Kidney epithelial cell (primary cell): ENCODE data around the gene EFCAB7. TPM values are rescaled to one million over a fixed set of nuclear protein-coding genes. Genes with fewer than 3 reads are reported as not detected.

Experiments used
- DNase-seq: peaks from one replicate; pipeline ENCODE4 v3.0.0-alpha.2; 2010; ENCODE audit warnings: low read depth
- H3K27me3 ChIP-seq: 2 replicates; pipeline ENCODE4 v1.6.0; 2011; ENCODE audit warnings: low read length; ENCODE audit not compliant: control insufficient read depth, insufficient read depth
- H3K36me3 ChIP-seq: 2 replicates; pipeline ENCODE4 v1.5.1; 2011; ENCODE audit warnings: low read length; ENCODE audit not compliant: control insufficient read depth, insufficient read depth
- H3K4me3 ChIP-seq: 2 replicates; pipeline ENCODE4 v1.5.1; 2011; ENCODE audit warnings: low read depth, mild to moderate bottlenecking, control low read depth, low read length
- total RNA-seq: library from RNA; depleted of rRNA; stranded (reverse); fragments of >200 nt; gene quantifications from 2 replicates; pipeline ENCODE4 v1.2.3, GENCODE V29; 2015
- TF ChIP-seq, protein P1 (sequence below): IDR thresholded peaks from 2 replicates; pipeline ENCODE4 v1.5.1; 2011; ENCODE audit warnings: mild to moderate bottlenecking, moderate library complexity, low read length, control low read depth, inconsistent platforms; ENCODE audit not compliant: insufficient read depth, poor library complexity, severe bottlenecking

The EFCAB7 gene
- total RNA-seq, 1 donor from 2014 or later, result 3.8 TPM

DNA sequence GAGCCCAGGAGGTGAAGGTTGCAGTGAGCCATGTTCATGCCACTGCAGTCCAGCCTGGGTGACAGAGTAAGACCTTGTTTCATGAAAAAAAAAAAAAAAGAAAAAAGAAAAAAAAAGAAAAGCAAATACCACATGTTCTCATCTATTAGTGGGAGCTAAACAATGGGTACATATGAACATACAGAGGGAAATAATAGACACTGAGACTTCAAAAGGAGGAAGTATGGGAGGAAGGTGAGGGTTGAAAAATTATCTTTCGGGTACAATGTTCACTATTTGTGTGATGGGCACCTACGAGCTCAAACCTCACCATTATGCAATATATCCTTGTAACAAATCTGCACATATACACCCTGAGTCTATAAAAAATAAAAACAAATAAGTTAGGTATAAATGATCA is 6.7 kb upstream of the EFCAB7 start:
- TF ChIP-seq, protein P1, sequence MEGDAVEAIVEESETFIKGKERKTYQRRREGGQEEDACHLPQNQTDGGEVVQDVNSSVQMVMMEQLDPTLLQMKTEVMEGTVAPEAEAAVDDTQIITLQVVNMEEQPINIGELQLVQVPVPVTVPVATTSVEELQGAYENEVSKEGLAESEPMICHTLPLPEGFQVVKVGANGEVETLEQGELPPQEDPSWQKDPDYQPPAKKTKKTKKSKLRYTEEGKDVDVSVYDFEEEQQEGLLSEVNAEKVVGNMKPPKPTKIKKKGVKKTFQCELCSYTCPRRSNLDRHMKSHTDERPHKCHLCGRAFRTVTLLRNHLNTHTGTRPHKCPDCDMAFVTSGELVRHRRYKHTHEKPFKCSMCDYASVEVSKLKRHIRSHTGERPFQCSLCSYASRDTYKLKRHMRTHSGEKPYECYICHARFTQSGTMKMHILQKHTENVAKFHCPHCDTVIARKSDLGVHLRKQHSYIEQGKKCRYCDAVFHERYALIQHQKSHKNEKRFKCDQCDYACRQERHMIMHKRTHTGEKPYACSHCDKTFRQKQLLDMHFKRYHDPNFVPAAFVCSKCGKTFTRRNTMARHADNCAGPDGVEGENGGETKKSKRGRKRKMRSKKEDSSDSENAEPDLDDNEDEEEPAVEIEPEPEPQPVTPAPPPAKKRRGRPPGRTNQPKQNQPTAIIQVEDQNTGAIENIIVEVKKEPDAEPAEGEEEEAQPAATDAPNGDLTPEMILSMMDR, result no peak
- no peak overlapping the region for H3K4me3 ChIP-seq
- no peaks in the 10 kb centered on the region for H3K27me3 ChIP-seq
- no peaks in the 10 kb centered on the region for H3K36me3 ChIP-seq
- no peak for DNase-seq

DNA sequence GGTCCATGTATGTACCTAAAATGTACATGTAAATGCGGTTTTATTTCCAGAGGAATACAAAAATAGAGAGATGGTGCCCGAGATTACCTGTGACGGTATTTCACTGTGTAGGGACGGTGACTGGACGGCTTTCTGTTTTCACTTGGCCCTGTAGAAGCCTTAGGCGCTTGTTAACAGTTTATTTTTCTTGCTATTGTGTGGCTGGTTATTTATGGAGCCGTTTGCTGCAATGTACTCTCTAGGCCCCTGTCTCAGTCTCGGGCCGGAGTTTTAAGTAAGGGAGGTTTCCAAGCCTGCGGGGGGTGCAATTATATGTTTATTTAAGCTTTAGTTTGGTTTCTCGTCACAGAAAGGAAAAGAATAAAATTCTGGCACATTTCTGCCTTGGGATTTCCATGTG is 413 bp downstream of the EFCAB7 start:
- Histone ChIP-seq H3K36me3 (no peaks in the 10 kb centered on the region), H3K27me3 (no peaks in the 10 kb centered on the region), H3K4me3 (peak overlapping the region; percentile 79)
- TF ChIP-seq, protein P1, result no peak
- DNase-seq, result no peak

DNA sequence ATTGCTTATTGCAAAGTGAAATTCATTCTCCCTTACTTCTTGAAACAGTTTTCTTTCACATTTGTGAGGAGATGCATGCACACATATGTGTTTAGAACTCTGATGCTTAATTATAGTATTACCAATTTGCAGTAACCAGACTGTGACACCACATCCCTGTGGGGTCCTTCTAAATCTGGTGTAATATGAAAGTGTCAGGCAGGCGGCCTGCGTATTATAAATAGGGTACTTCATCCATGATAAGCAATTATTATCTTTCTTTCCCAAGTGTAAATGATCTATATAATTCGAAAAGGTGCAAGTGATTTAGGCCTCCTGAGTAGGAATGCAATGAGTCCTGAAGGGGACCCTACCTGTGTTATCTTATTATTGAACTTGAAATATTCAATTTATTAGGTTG is 876 bp downstream of the EFCAB7 start:
- Histone ChIP-seq H3K36me3 (no peaks in the 10 kb centered on the region), H3K27me3 (no peaks in the 10 kb centered on the region), H3K4me3 (peak overlapping the region; percentile 79)
- TF ChIP-seq, protein P1, result no peak
- DNase-seq, result no peak

DNA sequence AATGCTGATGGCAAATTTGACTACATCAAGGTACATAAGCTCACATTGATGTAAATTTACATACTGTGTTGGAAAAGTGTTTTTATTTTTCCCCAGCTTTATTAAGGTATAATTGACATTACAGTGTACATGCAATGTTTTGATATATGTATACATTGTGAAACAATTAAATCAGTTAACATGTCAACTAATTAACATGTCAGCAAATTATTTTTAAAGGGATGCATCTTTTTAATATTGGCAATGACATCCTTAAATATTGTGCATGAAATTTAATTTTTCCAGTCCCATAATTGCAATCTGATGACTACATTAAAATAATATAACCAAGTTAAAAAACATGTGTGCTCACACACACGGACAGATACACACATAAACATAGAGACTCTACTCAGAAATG is 9.4 kb downstream of the EFCAB7 start:
- TF ChIP-seq, protein P1, result no peak
- H3K4me3 ChIP-seq, result no peak overlapping the region
- H3K27me3 ChIP-seq, result no peaks in the 10 kb centered on the region
- no peaks in the 10 kb centered on the region for H3K36me3 ChIP-seq
- no peak for DNase-seq

DNA sequence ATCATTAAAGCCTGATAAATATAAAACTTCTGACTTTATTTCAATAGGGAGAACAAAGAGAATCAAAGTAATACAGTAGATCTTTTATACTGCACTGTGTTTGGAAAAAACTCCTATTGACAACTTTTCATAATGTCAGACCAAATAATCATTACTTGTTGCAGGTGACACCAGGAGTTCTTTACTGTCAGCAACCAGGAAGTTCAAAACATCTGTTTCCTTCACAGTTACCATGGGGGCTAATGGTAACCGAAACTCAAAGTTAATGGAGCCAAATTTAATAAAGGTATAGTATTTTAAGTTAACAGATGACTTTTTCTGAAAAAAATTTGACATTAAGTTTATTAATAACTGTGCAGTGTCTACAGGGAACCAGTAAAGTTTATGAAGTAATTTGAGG is 10.6 kb downstream of the EFCAB7 start:
- TF ChIP-seq, protein P1, result no peak
- Histone ChIP-seq H3K27me3 (no peaks in the 10 kb centered on the region), H3K4me3 (no peak overlapping the region), H3K36me3 (no peaks in the 10 kb centered on the region)
- DNase-seq, result no peak

DNA sequence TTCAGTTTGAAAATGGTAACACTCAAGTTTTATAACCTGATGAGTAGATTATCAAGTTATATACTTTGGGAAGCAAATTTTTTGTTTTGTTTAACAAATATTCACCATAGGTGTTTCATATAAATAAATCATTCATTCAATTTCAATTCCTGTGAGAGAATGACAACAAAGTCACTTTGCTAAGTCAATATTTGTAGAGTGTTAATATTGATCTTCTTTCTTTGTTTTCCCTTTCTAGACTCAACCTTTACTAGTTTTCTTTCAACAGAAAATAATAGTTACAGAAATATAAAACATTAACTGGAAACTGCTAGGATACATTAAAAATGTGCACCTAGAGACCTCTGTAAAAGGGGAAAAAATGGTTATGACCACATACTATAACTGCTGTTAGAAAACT is 11.1 kb downstream of the EFCAB7 start:
- Histone ChIP-seq H3K4me3 (no peak overlapping the region), H3K36me3 (no peaks in the 10 kb centered on the region), H3K27me3 (no peaks in the 10 kb centered on the region)
- TF ChIP-seq, protein P1, result no peak
- DNase-seq, result no peak
